HepG2 (cell line): ENCODE data around the gene EFEMP2. TPM values are rescaled to one million over a fixed set of nuclear protein-coding genes. Genes with fewer than 3 reads are reported as not detected.

Experiments
- CCDC6 ChIP-seq: sonication (generic); formaldehyde crosslinking; IDR thresholded peaks from 2 replicates; pipeline ENCODE4 v1.8.1; 2022; ENCODE audit warnings: mild to moderate bottlenecking, missing genetic modification reagents, moderate library complexity
- HBP1 ChIP-seq: IDR thresholded peaks from 2 replicates; pipeline ENCODE4 v1.6.1; 2016; ENCODE audit warnings: low read depth, control low read depth
- HNRNPH1 ChIP-seq: fragments of 200-400 bp; formaldehyde crosslinking; optimal IDR thresholded peaks from 2 replicates; pipeline ENCODE3; 2017; ENCODE audit warnings: mild to moderate bottlenecking, low read depth, low read length
- HNRNPK ChIP-seq: fragments of 200-400 bp; formaldehyde crosslinking; IDR thresholded peaks from 2 replicates; pipeline ENCODE4 v1.6.1; 2018; ENCODE audit warnings: low read length, low read depth, moderate library complexity, mild to moderate bottlenecking; ENCODE audit not compliant: poor library complexity, severe bottlenecking
- SAP130 ChIP-seq: IDR thresholded peaks from 2 replicates; pipeline ENCODE4 v1.6.1; 2016; ENCODE audit warnings: low read depth
- SP2 ChIP-seq: sonication (generic); formaldehyde crosslinking; IDR thresholded peaks from 2 replicates; pipeline ENCODE4 v1.5.1; 2020; ENCODE audit warnings: mild to moderate bottlenecking, missing genetic modification reagents
- TBP ChIP-seq: sonication (generic); formaldehyde crosslinking; IDR thresholded peaks from 2 replicates; pipeline ENCODE4 v1.5.0; 2020; ENCODE audit warnings: missing genetic modification reagents
- ZFAT ChIP-seq: sonication (generic); formaldehyde crosslinking; conservative IDR thresholded peaks from 2 replicates; pipeline ENCODE4 v1.8.1; 2023; ENCODE audit warnings: missing genetic modification reagents, inconsistent platforms
- ZHX1 ChIP-seq: sonication (generic); formaldehyde crosslinking; IDR thresholded peaks from 2 replicates; pipeline ENCODE4 v1.8.1; 2022; ENCODE audit warnings: low read depth, mild to moderate bottlenecking, missing genetic modification reagents
- ZNF160 ChIP-seq: sonication (generic); formaldehyde crosslinking; IDR thresholded peaks from 2 replicates; pipeline ENCODE4 v1.8.0; 2022; ENCODE audit warnings: mild to moderate bottlenecking, inconsistent platforms, missing genetic modification reagents
- ZNF234 ChIP-seq: sonication (generic); formaldehyde crosslinking; conservative IDR thresholded peaks from 2 replicates; pipeline ENCODE4 v1.5.1; 2020; ENCODE audit warnings: mild to moderate bottlenecking, missing genetic modification reagents
- ZNF576 ChIP-seq: sonication (generic); formaldehyde crosslinking; IDR thresholded peaks from 2 replicates; pipeline ENCODE4 v1.4.0; 2020; ENCODE audit warnings: mild to moderate bottlenecking, missing genetic modification reagents
- ZNF777 ChIP-seq: sonication (generic); formaldehyde crosslinking; IDR thresholded peaks from 2 replicates; pipeline ENCODE4 v1.4.0; 2020; ENCODE audit warnings: missing genetic modification reagents
- polyA plus RNA-seq, 8 experiments: library from polyadenylated mRNA; depleted of rRNA in 3 of 8; stranded (reverse) in 7 of 8; unstranded in 1 of 8; fragments of >200 nt; fragmentation: Illumina TruSeq in 4 of 8; extraction: Trizol in 4 of 8; gene quantifications; 2 replicates each; pipeline versions ENCODE4 v1.2.1 to v1.2.3, GENCODE V29; 2011 to 2016; ENCODE audit warnings: low read depth in 4 of 8, missing spikeins in 1 of 8, mixed read lengths in 1 of 8; ENCODE audit not compliant: insufficient read depth in 1 of 8
- total RNA-seq, 5 experiments: library from RNA; depleted of rRNA; stranded (reverse); fragments of >200 nt; fragmentation: Illumina TruSeq; extraction: Trizol; gene quantifications; 2 replicates each; pipeline ENCODE4 v1.2.3, GENCODE V29; 2016; ENCODE audit warnings: low read depth in 1 of 5
- TF ChIP-seq, protein P1 (sequence below): sonication (generic); formaldehyde crosslinking; IDR thresholded peaks from 2 replicates; pipeline ENCODE4 v1.4.0; 2020; ENCODE audit warnings: missing genetic modification reagents, mild to moderate bottlenecking, borderline replicate concordance
- TF ChIP-seq, protein P2 (sequence below): sonication (generic); formaldehyde crosslinking; conservative IDR thresholded peaks from 2 replicates; pipeline ENCODE4 v1.4.0; 2020; ENCODE audit warnings: missing genetic modification reagents
- TF ChIP-seq, protein P3 (sequence below): sonication (generic); formaldehyde crosslinking; IDR thresholded peaks from 2 replicates; pipeline ENCODE4 v1.5.0; 2020; ENCODE audit warnings: mild to moderate bottlenecking, missing genetic modification reagents
- TF ChIP-seq, protein P4 (sequence below): sonication (generic); formaldehyde crosslinking; IDR thresholded peaks from 2 replicates; pipeline ENCODE4 v1.4.0; 2020; ENCODE audit warnings: missing genetic modification reagents

The EFEMP2 gene
- total and polyA plus RNA-seq, 2 of the 13 experiments (the other 11 are each of a cell fraction or from before 2014, with no cell fraction given): 7.4 to 29.7 TPM

DNA sequence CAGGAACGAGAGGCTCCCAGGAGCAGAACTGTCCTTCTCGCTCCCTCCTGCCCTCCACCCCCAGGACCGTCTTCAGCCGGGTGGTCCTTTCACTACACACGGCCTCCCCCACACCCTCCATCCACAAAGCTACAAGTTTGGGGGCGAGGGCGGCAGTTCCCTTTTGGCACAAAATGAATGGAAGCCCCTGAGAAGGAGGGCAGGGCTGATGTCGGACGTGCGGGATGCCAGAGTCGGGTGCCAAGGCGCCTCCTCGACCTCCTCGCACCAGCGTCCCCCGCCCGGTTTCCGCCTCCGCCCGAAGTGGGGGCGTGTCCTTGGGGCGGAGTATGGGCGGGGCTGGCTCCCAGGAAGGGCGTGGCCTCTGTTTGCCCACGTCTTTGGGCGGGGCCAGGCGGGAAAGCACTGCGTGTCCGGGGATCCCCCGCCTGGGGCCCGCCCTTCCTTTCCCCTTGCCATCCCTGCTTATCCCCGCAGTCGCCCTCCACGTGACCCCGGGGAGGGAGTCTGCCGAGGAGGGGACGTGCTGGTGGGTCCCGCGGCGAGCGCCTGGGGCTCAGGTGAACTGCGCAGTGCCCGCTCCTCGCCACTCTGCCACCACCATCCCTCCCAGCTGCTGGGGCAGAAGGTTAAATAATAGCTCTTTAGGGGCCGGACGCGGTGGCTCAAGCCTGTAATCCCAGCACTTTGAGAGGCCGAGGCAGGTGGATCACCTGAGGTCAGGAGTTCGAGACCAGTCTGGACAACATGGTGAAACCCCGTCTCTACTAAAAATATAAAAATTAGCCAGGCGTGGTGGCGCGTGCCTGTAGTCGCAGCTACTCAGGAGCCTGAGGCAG lies 937 bp upstream of the EFEMP2 start (continued):
- TF ChIP-seq ZNF777 (CRISPR knock-in tag) (no peak), ZHX1 (CRISPR knock-in tag) (no peak), ZNF576 (CRISPR knock-in tag) (no peak), TBP (CRISPR knock-in tag) (no peak), CCDC6 (CRISPR knock-in tag) (no peak), ZFAT (CRISPR knock-in tag) (no peak), HNRNPH1 (no peak), HBP1 (CRISPR knock-in tag) (no peak), ZNF160 (CRISPR knock-in tag) (no peak), HNRNPK (peak; percentile 66), ZNF234 (CRISPR knock-in tag) (no peak), SAP130 (CRISPR knock-in tag) (peak; percentile 87), SP2 (CRISPR knock-in tag) (no peak)
- TF ChIP-seq, protein P1, sequence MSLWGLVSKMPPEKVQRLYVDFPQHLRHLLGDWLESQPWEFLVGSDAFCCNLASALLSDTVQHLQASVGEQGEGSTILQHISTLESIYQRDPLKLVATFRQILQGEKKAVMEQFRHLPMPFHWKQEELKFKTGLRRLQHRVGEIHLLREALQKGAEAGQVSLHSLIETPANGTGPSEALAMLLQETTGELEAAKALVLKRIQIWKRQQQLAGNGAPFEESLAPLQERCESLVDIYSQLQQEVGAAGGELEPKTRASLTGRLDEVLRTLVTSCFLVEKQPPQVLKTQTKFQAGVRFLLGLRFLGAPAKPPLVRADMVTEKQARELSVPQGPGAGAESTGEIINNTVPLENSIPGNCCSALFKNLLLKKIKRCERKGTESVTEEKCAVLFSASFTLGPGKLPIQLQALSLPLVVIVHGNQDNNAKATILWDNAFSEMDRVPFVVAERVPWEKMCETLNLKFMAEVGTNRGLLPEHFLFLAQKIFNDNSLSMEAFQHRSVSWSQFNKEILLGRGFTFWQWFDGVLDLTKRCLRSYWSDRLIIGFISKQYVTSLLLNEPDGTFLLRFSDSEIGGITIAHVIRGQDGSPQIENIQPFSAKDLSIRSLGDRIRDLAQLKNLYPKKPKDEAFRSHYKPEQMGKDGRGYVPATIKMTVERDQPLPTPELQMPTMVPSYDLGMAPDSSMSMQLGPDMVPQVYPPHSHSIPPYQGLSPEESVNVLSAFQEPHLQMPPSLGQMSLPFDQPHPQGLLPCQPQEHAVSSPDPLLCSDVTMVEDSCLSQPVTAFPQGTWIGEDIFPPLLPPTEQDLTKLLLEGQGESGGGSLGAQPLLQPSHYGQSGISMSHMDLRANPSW (CRISPR knock-in tag): no peak
- TF ChIP-seq, protein P2, sequence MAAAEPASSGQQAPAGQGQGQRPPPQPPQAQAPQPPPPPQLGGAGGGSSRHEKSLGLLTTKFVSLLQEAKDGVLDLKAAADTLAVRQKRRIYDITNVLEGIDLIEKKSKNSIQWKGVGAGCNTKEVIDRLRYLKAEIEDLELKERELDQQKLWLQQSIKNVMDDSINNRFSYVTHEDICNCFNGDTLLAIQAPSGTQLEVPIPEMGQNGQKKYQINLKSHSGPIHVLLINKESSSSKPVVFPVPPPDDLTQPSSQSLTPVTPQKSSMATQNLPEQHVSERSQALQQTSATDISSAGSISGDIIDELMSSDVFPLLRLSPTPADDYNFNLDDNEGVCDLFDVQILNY (CRISPR knock-in tag): peak; percentile 43; the same call in 1 of the 2 replicates
- TF ChIP-seq, protein P3, sequence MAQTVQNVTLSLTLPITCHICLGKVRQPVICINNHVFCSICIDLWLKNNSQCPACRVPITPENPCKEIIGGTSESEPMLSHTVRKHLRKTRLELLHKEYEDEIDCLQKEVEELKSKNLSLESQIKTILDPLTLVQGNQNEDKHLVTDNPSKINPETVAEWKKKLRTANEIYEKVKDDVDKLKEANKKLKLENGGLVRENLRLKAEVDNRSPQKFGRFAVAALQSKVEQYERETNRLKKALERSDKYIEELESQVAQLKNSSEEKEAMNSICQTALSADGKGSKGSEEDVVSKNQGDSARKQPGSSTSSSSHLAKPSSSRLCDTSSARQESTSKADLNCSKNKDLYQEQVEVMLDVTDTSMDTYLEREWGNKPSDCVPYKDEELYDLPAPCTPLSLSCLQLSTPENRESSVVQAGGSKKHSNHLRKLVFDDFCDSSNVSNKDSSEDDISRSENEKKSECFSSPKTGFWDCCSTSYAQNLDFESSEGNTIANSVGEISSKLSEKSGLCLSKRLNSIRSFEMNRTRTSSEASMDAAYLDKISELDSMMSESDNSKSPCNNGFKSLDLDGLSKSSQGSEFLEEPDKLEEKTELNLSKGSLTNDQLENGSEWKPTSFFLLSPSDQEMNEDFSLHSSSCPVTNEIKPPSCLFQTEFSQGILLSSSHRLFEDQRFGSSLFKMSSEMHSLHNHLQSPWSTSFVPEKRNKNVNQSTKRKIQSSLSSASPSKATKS (CRISPR knock-in tag): no peak
- TF ChIP-seq, protein P4, sequence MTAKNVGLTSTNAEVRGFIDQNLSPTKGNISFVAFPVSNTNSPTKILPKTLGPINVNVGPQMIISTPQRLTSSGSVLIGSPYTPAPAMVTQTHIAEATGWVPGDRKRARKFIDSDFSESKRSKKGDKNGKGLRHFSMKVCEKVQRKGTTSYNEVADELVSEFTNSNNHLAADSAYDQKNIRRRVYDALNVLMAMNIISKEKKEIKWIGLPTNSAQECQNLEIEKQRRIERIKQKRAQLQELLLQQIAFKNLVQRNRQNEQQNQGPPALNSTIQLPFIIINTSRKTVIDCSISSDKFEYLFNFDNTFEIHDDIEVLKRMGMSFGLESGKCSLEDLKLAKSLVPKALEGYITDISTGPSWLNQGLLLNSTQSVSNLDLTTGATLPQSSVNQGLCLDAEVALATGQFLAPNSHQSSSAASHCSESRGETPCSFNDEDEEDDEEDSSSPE: peak; percentile 65
